ENCODE results near the gene CD74. TPM values are rescaled to one million over a fixed set of nuclear protein-coding genes. Genes with fewer than 3 reads are reported as not detected.

CD74 gene
- total and polyA plus RNA-seq, 10 of the 15 experiments (the other 5 are each of a cell fraction or from before 2014, with no cell fraction given) = 1,387 to 11,063 (median 3,922) TPM

DNA sequence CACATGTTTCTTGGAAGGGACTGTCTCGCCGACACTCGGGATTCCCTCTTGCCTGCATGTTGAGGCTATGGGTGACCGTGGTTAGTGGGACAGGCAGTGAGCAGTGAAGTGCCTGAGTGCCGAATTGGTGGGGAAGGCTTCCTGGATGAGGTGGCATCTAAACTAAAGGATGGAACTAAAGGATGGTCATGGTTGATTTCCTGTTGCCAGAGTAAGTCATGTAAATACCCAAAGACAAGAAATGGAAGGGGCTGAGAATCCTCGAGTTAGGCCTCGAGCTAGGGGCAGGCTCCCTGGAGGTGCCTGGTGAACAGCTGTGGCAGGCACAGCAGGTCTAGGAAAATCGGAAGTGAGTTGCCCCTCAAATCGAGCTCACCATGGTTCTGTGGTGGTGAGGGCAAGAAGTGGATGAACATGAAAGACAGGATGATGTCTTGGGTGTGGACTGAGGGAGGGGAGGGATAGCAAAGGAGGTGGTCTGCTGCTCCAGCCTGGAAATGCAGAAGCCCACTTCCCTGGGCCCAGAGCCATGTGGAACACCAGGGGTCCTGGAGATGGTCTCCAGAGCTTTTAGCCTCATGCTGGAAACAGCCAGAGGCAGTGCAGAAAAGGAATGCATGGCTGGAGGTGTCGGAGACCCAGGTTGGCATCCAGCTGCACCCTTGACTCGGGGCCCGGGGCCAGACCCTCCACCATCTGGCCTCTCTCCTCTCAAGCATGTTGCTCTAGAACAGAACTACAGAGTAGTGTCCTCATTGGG is 12.2 kb downstream of the CD74 start (continued):
- TF ChIP-seq, protein P1, sequence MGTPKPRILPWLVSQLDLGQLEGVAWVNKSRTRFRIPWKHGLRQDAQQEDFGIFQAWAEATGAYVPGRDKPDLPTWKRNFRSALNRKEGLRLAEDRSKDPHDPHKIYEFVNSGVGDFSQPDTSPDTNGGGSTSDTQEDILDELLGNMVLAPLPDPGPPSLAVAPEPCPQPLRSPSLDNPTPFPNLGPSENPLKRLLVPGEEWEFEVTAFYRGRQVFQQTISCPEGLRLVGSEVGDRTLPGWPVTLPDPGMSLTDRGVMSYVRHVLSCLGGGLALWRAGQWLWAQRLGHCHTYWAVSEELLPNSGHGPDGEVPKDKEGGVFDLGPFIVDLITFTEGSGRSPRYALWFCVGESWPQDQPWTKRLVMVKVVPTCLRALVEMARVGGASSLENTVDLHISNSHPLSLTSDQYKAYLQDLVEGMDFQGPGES (IDR thresholded peaks at IDR 0.05) = no peak
- TF ChIP-seq IKZF2 (IDR thresholded peaks at IDR 0.05) = no peak

DNA sequence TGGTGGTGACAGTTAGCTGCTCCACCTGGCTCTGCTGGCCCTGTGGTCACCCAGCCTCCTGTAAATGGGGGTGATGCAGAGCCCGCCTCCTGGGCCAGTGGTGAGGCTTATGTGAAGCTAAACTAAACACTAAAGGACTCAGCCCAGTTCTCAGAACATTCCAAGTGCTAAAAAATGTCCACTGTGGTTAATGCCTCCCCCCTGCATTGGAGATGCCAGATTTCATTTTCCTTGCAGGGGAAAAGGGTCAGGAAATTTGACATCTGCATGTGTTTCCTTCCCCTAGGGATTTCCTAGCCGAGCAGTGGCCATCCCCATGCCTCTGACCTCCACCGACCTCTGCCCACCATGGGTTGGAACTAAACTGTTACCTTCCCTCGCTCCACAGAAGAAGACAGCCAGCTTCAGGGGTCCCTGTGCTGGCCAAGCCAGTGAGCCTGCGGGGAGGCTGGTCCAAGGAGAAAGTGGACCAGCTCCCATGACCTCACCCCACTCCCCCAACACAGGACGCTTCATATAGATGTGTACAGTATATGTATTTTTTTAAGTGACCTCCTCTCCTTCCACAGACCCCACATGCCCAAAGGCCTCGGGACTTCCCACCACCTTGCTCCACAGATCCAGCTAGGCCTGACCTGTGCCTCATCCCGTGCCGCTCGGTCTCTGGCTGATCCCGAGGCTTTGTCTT is 13.0 kb downstream of the CD74 start:
- intact Hi-C loops (cut with micrococcal nuclease; ENCODE audit: unreplicated experiment) (no loop called here), in situ Hi-C loops (cut with MboI) (no loop called here)
- Histone ChIP-seq H3K79me2 (ENCODE audit: control insufficient read depth, insufficient read depth, low read length) (no peaks in the 10 kb centered on the region), H3K4me2 (ENCODE audit: control insufficient read depth, insufficient read depth) (no peak overlapping the region; the same call in 1 of the 2 replicates), H3K27me3 (replicated peaks in 1 of 2; ENCODE audit: control insufficient read depth in 2 of 2, insufficient read depth in 2 of 2, low read length in 1 of 2) (no peaks in the 10 kb centered on the region), H3K36me3 (ENCODE audit: control insufficient read depth in 2 of 2, insufficient read depth in 2 of 2, low read length in 1 of 2) (peaks cover 43 to 47% of the 10 kb centered on the region in 2 experiments), H2AFZ (ENCODE audit: control insufficient read depth, low read depth, low read length) (no peak overlapping the region), H3K4me1 (ENCODE audit: control insufficient read depth, insufficient read depth, low read length) (no peaks in the 10 kb centered on the region), H4K20me1 (ENCODE audit: control insufficient read depth, insufficient read depth) (peaks cover 27% of the 10 kb centered on the region), H3K9ac (ENCODE audit: control insufficient read depth, insufficient read depth, low read length) (no peak overlapping the region), H3K27ac (ENCODE audit: control insufficient read depth, insufficient read depth) (no peak overlapping the region), H3K4me3 (no peak overlapping the region), H3K9me3 (replicated peaks; ENCODE audit: control insufficient read depth, insufficient read depth, low read length) (no peaks in the 10 kb centered on the region)
- FAIRE-seq (no peak), DNase-seq (ENCODE audit: low read depth, low spot score) (no peak), ATAC-seq (peak; percentile 17)
- SMC1A ChIA-PET (ENCODE audit: uncharacterized antibody, unreplicated experiment) = interaction anchor here (1.0 to 8.1 kb wide), 10 partner anchors 8 to 447 kb away, joined by 3 to 127 read pairs (median 6); no protein-coding TSS in a partner anchor
- POLR2A ChIA-PET = interaction anchor here (1.2 to 4.9 kb wide), 6 partner anchors 11 to 40 kb away, joined by 3 to 39 read pairs (median 14); partner anchors contain the start of gene CD74
- 46% methylated on average over 11 of the region's 11 CpGs for WGBS (ENCODE audit: insufficient coverage, insufficient replicate concordance, low lambda C conversion rate, missing lambda C conversion rate)
- RAD21 ChIA-PET (ENCODE audit: unreplicated experiment) = interaction anchor here (0.5 to 8.6 kb wide), 11 partner anchors 12 to 240 kb away, joined by 3 to 115 read pairs (median 3); partner anchors contain the start of genes CD74 and RPS14
- CTCF ChIA-PET = interaction anchor here (0.5 to 14.0 kb wide), 23 partner anchors 7 to 146 kb away, joined by 3 to 274 read pairs (median 6); partner anchors contain the start of genes CD74 and RPS14
- BruUV-seq (replicated peaks) = no TSS peak
- TF ChIP-seq TARDBP (IDR thresholded peaks at IDR 0.05; ENCODE audit: borderline replicate concordance) (no peak), PAX5 (IDR thresholded peaks at IDR 0.05; ENCODE audit: borderline replicate concordance, low read depth, low read length) (peak; percentile 1; the same call in 1 of the 2 replicates), CBFB (IDR thresholded peaks at IDR 0.05; ENCODE audit: low read depth) (peak; percentile 66; the same call in 1 of the 2 replicates), MTA2 (IDR thresholded peaks at IDR 0.05; ENCODE audit: low read depth) (no peak), PML (IDR thresholded peaks at IDR 0.05; ENCODE audit: low read length) (no peak), ZSCAN29 (IDR thresholded peaks at IDR 0.05) (no peak; the same call in 1 of the 2 replicates), MXI1 (IDR thresholded peaks at IDR 0.05; ENCODE audit: low read depth, low read length) (no peak), SMARCA5 (IDR thresholded peaks at IDR 0.05) (no peak), SMC3 (IDR thresholded peaks at IDR 0.05; ENCODE audit: borderline replicate concordance, low read length) (no peak), STAT1 (conservative IDR thresholded peaks at IDR 0.05) (no peak), CHD4 (IDR thresholded peaks at IDR 0.05) (no peak), KLF5 (IDR thresholded peaks at IDR 0.05; ENCODE audit: partially characterized antibody) (no peak), YY1 (IDR thresholded peaks at IDR 0.05; ENCODE audit: low read depth, low read length) (peak; percentile 50), GATAD2B (conservative IDR thresholded peaks at IDR 0.05; ENCODE audit: low read depth) (no peak; the same call in 1 of the 2 replicates), HDGF (IDR thresholded peaks at IDR 0.05) (no peak)
- TF ChIP-seq, protein P2, sequence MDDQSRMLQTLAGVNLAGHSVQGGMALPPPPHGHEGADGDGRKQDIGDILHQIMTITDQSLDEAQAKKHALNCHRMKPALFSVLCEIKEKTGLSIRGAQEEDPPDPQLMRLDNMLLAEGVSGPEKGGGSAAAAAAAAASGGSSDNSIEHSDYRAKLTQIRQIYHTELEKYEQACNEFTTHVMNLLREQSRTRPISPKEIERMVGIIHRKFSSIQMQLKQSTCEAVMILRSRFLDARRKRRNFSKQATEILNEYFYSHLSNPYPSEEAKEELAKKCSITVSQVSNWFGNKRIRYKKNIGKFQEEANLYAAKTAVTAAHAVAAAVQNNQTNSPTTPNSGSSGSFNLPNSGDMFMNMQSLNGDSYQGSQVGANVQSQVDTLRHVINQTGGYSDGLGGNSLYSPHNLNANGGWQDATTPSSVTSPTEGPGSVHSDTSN (IDR thresholded peaks at IDR 0.05; ENCODE audit: insufficient replicate concordance, low read depth, low read length) = peak; percentile 45
- TF ChIP-seq, protein P3, sequence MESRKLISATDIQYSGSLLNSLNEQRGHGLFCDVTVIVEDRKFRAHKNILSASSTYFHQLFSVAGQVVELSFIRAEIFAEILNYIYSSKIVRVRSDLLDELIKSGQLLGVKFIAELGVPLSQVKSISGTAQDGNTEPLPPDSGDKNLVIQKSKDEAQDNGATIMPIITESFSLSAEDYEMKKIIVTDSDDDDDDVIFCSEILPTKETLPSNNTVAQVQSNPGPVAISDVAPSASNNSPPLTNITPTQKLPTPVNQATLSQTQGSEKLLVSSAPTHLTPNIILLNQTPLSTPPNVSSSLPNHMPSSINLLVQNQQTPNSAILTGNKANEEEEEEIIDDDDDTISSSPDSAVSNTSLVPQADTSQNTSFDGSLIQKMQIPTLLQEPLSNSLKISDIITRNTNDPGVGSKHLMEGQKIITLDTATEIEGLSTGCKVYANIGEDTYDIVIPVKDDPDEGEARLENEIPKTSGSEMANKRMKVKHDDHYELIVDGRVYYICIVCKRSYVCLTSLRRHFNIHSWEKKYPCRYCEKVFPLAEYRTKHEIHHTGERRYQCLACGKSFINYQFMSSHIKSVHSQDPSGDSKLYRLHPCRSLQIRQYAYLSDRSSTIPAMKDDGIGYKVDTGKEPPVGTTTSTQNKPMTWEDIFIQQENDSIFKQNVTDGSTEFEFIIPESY (IDR thresholded peaks at IDR 0.05) = no peak

Data from GM12878 (cell line).